CD4-positive, alpha-beta T cell treated with Interleukin-10 for 1 hour (primary cell): ENCODE results near the gene POLR1G.
A peak's percentile ranks its signal among the peaks of the same experiment; 100 is the strongest.
"Not testable (repeated sequence)": the region's sequence is repeated elsewhere in the genome, so short reads cannot be mapped to it uniquely, and the experiment has no call there.

Source experiments
- DNase-seq: peaks from one replicate; pipeline ENCODE4 v3.0.0-alpha.2; 2020

POLR1G gene

GRCh38 chr19:45423033-45423588, 16.7 kb downstream of the POLR1G start:
- no peak for DNase-seq

- peak; percentile 92 for DNase-seq
These were observed 17.2 kb downstream of the POLR1G start, which contains the start of gene ERCC1 for GRCh38 chr19:45423589-45424190. Gene ERCC1 (minus strand): TSS chr19:45423917. CDS start chr19:45423374, 543 bp downstream.

- no peak for DNase-seq
These were observed 18.0 kb downstream of the POLR1G start for GRCh38 chr19:45424191-45425058.

- no peak for DNase-seq
These were observed 22.2 kb downstream of the POLR1G start for GRCh38 chr19:45428384-45429231.

GRCh38 chr19:45429896-45430295, 23.5 kb downstream of the POLR1G start:
- DNase-seq = not testable (repeated sequence)

GRCh38 chr19:45431008-45431407, 24.6 kb downstream of the POLR1G start:
- not testable (repeated sequence) for DNase-seq

- DNase-seq = not testable (repeated sequence)
These were observed 26.1 kb downstream of the POLR1G start for GRCh38 chr19:45432543-45432942.

GRCh38 chr19:45437328-45437727, 30.9 kb downstream of the POLR1G start:
- DNase-seq = no peak

GRCh38 chr19:45439190-45439568, 32.7 kb downstream of the POLR1G start:
- DNase-seq = no peak

GRCh38 chr19:45439569-45440258, 33.3 kb downstream of the POLR1G start:
- DNase-seq = peak; percentile 91

GRCh38 chr19:45440259-45440638, 33.8 kb downstream of the POLR1G start:
- DNase-seq = no peak

- no peak for DNase-seq
These were observed 34.6 kb downstream of the POLR1G start for GRCh38 chr19:45440873-45441654.

- DNase-seq = no peak
These were observed 35.9 kb downstream of the POLR1G start for GRCh38 chr19:45442408-45442777.

- peak; percentile 73 for DNase-seq
These were observed 36.5 kb downstream of the POLR1G start for GRCh38 chr19:45442778-45443461.

GRCh38 chr19:45443462-45444317, 37.2 kb downstream of the POLR1G start:
- DNase-seq = peak; percentile 68

- peak; percentile 92 for DNase-seq
These were observed 38.0 kb downstream of the POLR1G start for GRCh38 chr19:45444318-45445041.

GRCh38 chr19:45445139-45445538, 38.7 kb downstream of the POLR1G start:
- no peak for DNase-seq

GRCh38 chr19:45446295-45446694, 39.9 kb downstream of the POLR1G start:
- peak; percentile 61 for DNase-seq

- no peak for DNase-seq
These were observed 40.5 kb downstream of the POLR1G start for GRCh38 chr19:45446944-45447343.
